Nephron progenitor cell (in vitro differentiated cells): ENCODE measurements around the gene CDK4.

Source experiments
- DNase-seq: peaks from one replicate; pipeline ENCODE4 v3.0.0; 2021
- H3K27ac Mint-ChIP-seq: 2 replicates; pipeline ENCODE4 v1.8.0; 2021; ENCODE audit warnings: mild to moderate bottlenecking, moderate library complexity, mixed read lengths
- H3K27me3 Mint-ChIP-seq: 2 replicates; pipeline ENCODE4 v1.8.0; 2021; ENCODE audit warnings: mild to moderate bottlenecking, low read depth, mixed read lengths; ENCODE audit not compliant: poor library complexity
- H3K36me3 Mint-ChIP-seq: 2 replicates; pipeline ENCODE4 v1.8.0; 2021; ENCODE audit warnings: low read depth, mixed read lengths
- H3K4me1 Mint-ChIP-seq: 2 replicates; pipeline ENCODE4 v1.8.0; 2021; ENCODE audit warnings: mixed read lengths
- H3K4me3 Mint-ChIP-seq: 2 replicates; pipeline ENCODE4 v1.8.0; 2021; ENCODE audit warnings: mild to moderate bottlenecking, moderate library complexity, mixed read lengths
- H3K9me3 Mint-ChIP-seq: 2 replicates; pipeline ENCODE4 v1.8.0; 2021; ENCODE audit warnings: mild to moderate bottlenecking, moderate library complexity, mixed read lengths
- TF ChIP-seq, protein P1 (sequence below): fragments of 200-600 bp; sonication (generic); IDR thresholded peaks from 2 replicates; pipeline ENCODE4 v1.5.0; 2021; ENCODE audit warnings: antibody characterized with exemption

Gene CDK4

DNA sequence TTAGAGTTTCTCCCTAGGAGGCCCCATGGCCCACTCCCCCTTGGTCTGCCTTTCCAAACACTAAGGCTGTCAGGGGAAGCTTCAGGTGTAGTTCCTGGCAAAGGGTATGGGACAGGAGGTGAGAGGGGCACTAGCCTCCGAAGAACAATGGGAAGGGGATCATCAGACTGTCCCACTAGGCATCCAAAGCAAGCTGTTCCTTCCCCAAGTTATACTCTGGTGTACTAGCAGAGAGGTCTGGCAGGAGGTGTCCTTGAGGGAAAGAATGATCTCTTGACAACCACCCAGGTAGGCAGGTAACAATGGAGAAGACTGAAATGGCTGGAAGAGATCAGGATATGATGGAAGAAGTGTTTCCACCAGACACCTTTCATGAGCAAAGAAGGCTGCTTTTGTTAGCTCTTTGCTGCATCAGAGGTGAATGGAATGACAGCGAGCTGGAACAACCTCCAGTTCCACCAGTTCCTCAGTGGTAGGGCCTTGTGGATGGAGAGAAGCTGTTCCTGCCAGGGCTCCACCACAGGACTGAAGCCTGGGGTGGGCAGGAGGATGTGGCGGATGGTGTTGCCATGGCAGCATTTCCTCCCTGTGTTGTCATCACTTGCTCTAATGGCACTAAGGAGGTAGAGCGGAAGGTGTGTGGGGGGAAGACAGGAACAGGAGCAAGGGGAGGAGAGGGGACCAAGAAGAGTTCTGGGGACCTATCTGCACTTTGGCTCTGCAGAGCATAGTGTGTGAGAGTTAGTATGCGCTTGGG lies 11.3 kb downstream of the CDK4 start:
- Mint-ChIP-seq H3K9me3 (peaks cover 8% of the 10 kb centered on the region), H3K36me3 (peaks cover 3% of the 10 kb centered on the region), H3K27ac (no peak overlapping the region), H3K4me3 (no peak overlapping the region), H3K4me1 (peaks cover 33% of the 10 kb centered on the region), H3K27me3 (peaks cover 87% of the 10 kb centered on the region)
- no peak for DNase-seq
- TF ChIP-seq, protein P1, sequence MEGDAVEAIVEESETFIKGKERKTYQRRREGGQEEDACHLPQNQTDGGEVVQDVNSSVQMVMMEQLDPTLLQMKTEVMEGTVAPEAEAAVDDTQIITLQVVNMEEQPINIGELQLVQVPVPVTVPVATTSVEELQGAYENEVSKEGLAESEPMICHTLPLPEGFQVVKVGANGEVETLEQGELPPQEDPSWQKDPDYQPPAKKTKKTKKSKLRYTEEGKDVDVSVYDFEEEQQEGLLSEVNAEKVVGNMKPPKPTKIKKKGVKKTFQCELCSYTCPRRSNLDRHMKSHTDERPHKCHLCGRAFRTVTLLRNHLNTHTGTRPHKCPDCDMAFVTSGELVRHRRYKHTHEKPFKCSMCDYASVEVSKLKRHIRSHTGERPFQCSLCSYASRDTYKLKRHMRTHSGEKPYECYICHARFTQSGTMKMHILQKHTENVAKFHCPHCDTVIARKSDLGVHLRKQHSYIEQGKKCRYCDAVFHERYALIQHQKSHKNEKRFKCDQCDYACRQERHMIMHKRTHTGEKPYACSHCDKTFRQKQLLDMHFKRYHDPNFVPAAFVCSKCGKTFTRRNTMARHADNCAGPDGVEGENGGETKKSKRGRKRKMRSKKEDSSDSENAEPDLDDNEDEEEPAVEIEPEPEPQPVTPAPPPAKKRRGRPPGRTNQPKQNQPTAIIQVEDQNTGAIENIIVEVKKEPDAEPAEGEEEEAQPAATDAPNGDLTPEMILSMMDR = no peak

- TF ChIP-seq, protein P1 = no peak
- H3K36me3 Mint-ChIP-seq = no peaks in the 10 kb centered on the region
- no peak overlapping the region for H3K4me3 Mint-ChIP-seq
- H3K27me3 Mint-ChIP-seq = peaks cover 89% of the 10 kb centered on the region
- H3K4me1 Mint-ChIP-seq = peaks cover 27% of the 10 kb centered on the region
- H3K9me3 Mint-ChIP-seq = peaks cover 8% of the 10 kb centered on the region
- no peak for DNase-seq
- H3K27ac Mint-ChIP-seq = no peak overlapping the region
Measured at GRCh38 chr12:57739914-57740538, 12.1 kb downstream of the CDK4 start.

GRCh38 chr12:57739387-57739786 lies 12.7 kb downstream of the CDK4 start:
- H3K27me3 Mint-ChIP-seq = peaks cover 92% of the 10 kb centered on the region
- no peak overlapping the region for H3K27ac Mint-ChIP-seq
- no peaks in the 10 kb centered on the region for H3K36me3 Mint-ChIP-seq
- peaks cover 28% of the 10 kb centered on the region for H3K4me1 Mint-ChIP-seq
- peaks cover 8% of the 10 kb centered on the region for H3K9me3 Mint-ChIP-seq
- TF ChIP-seq, protein P1 = no peak
- peak overlapping the region; percentile 79 for H3K4me3 Mint-ChIP-seq
- DNase-seq = no peak

- no peak within 1 kb of the TSS for H3K27ac Mint-ChIP-seq
- H3K9me3 Mint-ChIP-seq = peaks cover 8% of the 10 kb centered on the region
- peaks cover 23% of the 10 kb centered on the region for H3K4me1 Mint-ChIP-seq
- TF ChIP-seq, protein P1 = no peak
- peaks cover 98% of the 10 kb centered on the region for H3K27me3 Mint-ChIP-seq
- H3K36me3 Mint-ChIP-seq = no peaks in the 10 kb centered on the region
- H3K4me3 Mint-ChIP-seq = peak within 1 kb of the TSS; percentile 79
- DNase-seq = peak; percentile 51
Measured at GRCh38 chr12:57738661-57739237, 13.4 kb downstream of the CDK4 start, which contains the start of gene AGAP2. AGAP2 (minus strand) TSS chr12:57738742; CDS start chr12:57738246, 496 bp downstream.

- peaks cover 23% of the 10 kb centered on the region for H3K4me1 Mint-ChIP-seq
- H3K9me3 Mint-ChIP-seq = peaks cover 8% of the 10 kb centered on the region
- no peaks in the 10 kb centered on the region for H3K36me3 Mint-ChIP-seq
- H3K27me3 Mint-ChIP-seq = peaks cover 98% of the 10 kb centered on the region
- H3K27ac Mint-ChIP-seq = no peak overlapping the region
- no peak overlapping the region for H3K4me3 Mint-ChIP-seq
- peak; percentile 64 for DNase-seq
- TF ChIP-seq, protein P1 = no peak
Measured at GRCh38 chr12:57737467-57738460, 14.3 kb downstream of the CDK4 start.
